Ishikawa (cell line): ENCODE data around the gene MAGEA9.

ENCODE experiments used
- CEBPB ChIP-seq: IDR thresholded peaks from 2 replicates; pipeline ENCODE4 v1.6.1; 2012
- CREB1 ChIP-seq: IDR thresholded peaks from 2 replicates; pipeline ENCODE4 v1.6.1; 2012; ENCODE audit warnings: low read depth
- EGR1 ChIP-seq: IDR thresholded peaks from 2 replicates; pipeline ENCODE4 v1.6.1; 2012
- EP300 ChIP-seq: IDR thresholded peaks from 2 replicates; pipeline ENCODE4 v1.6.1; 2012; ENCODE audit warnings: borderline replicate concordance
- FOXM1 ChIP-seq: IDR thresholded peaks from 2 replicates; pipeline ENCODE4 v1.6.1; 2012; ENCODE audit warnings: low read depth, borderline replicate concordance
- NFIC ChIP-seq: IDR thresholded peaks from 2 replicates; pipeline ENCODE4 v1.6.1; 2012
- RAD21 ChIP-seq: IDR thresholded peaks from 2 replicates; pipeline ENCODE4 v1.6.1; 2012; ENCODE audit warnings: low read depth
- TAF1 ChIP-seq: IDR thresholded peaks from 2 replicates; pipeline ENCODE4 v1.6.1; 2012; ENCODE audit warnings: low read depth, mild to moderate bottlenecking
- TCF12 ChIP-seq: IDR thresholded peaks from 2 replicates; pipeline ENCODE4 v1.6.1; 2012; ENCODE audit warnings: low read depth
- TEAD4 ChIP-seq: IDR thresholded peaks from 2 replicates; pipeline ENCODE4 v1.6.1; 2012
- USF1 ChIP-seq: IDR thresholded peaks from 2 replicates; pipeline ENCODE4 v1.6.1; 2012
- YY1 ChIP-seq: IDR thresholded peaks from 2 replicates; pipeline ENCODE4 v1.6.1; 2012; ENCODE audit warnings: low read depth
- ZBTB7A ChIP-seq: IDR thresholded peaks from 2 replicates; pipeline ENCODE4 v1.6.1; 2012; ENCODE audit warnings: low read depth
- TF ChIP-seq, protein P1 (sequence below): IDR thresholded peaks from 2 replicates; pipeline ENCODE4 v1.6.1; 2012; ENCODE audit warnings: low read depth, mild to moderate bottlenecking
- TF ChIP-seq, protein P2 (sequence below): IDR thresholded peaks from 2 replicates; pipeline ENCODE4 v1.6.1; 2012

Gene MAGEA9

GRCh38 chrX:149830192-149830873, 48.6 kb downstream of the MAGEA9 start:
- TF ChIP-seq TEAD4 (no peak), NFIC (no peak), YY1 (no peak), FOXM1 (no peak), TAF1 (no peak), USF1 (no peak), ZBTB7A (no peak), EP300 (no peak), TCF12 (no peak), EGR1 (no peak), CEBPB (no peak), CREB1 (no peak), RAD21 (no peak)
- TF ChIP-seq, protein P1, sequence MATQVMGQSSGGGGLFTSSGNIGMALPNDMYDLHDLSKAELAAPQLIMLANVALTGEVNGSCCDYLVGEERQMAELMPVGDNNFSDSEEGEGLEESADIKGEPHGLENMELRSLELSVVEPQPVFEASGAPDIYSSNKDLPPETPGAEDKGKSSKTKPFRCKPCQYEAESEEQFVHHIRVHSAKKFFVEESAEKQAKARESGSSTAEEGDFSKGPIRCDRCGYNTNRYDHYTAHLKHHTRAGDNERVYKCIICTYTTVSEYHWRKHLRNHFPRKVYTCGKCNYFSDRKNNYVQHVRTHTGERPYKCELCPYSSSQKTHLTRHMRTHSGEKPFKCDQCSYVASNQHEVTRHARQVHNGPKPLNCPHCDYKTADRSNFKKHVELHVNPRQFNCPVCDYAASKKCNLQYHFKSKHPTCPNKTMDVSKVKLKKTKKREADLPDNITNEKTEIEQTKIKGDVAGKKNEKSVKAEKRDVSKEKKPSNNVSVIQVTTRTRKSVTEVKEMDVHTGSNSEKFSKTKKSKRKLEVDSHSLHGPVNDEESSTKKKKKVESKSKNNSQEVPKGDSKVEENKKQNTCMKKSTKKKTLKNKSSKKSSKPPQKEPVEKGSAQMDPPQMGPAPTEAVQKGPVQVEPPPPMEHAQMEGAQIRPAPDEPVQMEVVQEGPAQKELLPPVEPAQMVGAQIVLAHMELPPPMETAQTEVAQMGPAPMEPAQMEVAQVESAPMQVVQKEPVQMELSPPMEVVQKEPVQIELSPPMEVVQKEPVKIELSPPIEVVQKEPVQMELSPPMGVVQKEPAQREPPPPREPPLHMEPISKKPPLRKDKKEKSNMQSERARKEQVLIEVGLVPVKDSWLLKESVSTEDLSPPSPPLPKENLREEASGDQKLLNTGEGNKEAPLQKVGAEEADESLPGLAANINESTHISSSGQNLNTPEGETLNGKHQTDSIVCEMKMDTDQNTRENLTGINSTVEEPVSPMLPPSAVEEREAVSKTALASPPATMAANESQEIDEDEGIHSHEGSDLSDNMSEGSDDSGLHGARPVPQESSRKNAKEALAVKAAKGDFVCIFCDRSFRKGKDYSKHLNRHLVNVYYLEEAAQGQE: no peak
- TF ChIP-seq, protein P2, sequence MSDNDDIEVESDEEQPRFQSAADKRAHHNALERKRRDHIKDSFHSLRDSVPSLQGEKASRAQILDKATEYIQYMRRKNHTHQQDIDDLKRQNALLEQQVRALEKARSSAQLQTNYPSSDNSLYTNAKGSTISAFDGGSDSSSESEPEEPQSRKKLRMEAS: no peak

GRCh38 chrX:149831473-149831872, 49.7 kb downstream of the MAGEA9 start:
- TF ChIP-seq USF1: no peak
- TF ChIP-seq RAD21: no peak
- TF ChIP-seq, protein P1: no peak
- TF ChIP-seq FOXM1: no peak
- TF ChIP-seq NFIC: no peak
- no peak for TF ChIP-seq ZBTB7A
- TF ChIP-seq, protein P2: no peak

GRCh38 chrX:149837167-149837566, 55.4 kb downstream of the MAGEA9 start:
- TF ChIP-seq, protein P2: no peak
